Endothelial cell of umbilical vein (primary cell): ENCODE measurements around the gene FAM228B.

ENCODE experiments used
- EZH2 ChIP-seq: IDR thresholded peaks from 2 replicates; pipeline ENCODE4 v1.6.1; 2012; ENCODE audit warnings: borderline replicate concordance, low read depth, mild to moderate bottlenecking, moderate library complexity, low read length, inconsistent platforms; ENCODE audit not compliant: severe bottlenecking
- FOS ChIP-seq: IDR thresholded peaks from 2 replicates; pipeline ENCODE4 v1.6.1; 2011; ENCODE audit warnings: mild to moderate bottlenecking, low read length, moderate library complexity, borderline replicate concordance; ENCODE audit not compliant: insufficient read depth
- GATA2 ChIP-seq: IDR thresholded peaks from 2 replicates; pipeline ENCODE4 v1.7.0; 2011; ENCODE audit warnings: low read depth, mild to moderate bottlenecking, moderate library complexity, mixed read lengths, low read length; ENCODE audit not compliant: insufficient read length, insufficient read depth
- MAX ChIP-seq: IDR thresholded peaks from 2 replicates; pipeline ENCODE4 v1.6.1; 2011; ENCODE audit not compliant: insufficient read depth, insufficient read length
- POLR2A ChIP-seq: IDR thresholded peaks from 2 replicates; pipeline ENCODE4 v1.6.1; 2012; ENCODE audit warnings: low read depth, mild to moderate bottlenecking, control low read depth, low read length
- POLR2AphosphoS5 ChIP-seq: IDR thresholded peaks from 2 replicates; pipeline ENCODE4 v1.6.1; 2012; ENCODE audit warnings: low read depth, mild to moderate bottlenecking, control low read depth, low read length, moderate library complexity; ENCODE audit not compliant: insufficient read depth
- TF ChIP-seq, protein P1 (sequence below), 2 donors: IDR thresholded peaks; 1 replicate in 1 of 2; 2 replicates in 1 of 2; pipeline ENCODE4 v1.5.1; 2011; ENCODE audit warnings: low read length in 2 of 2, mild to moderate bottlenecking in 2 of 2, moderate library complexity in 2 of 2, control low read depth in 1 of 2, inconsistent platforms in 1 of 2, low read depth in 1 of 2; ENCODE audit not compliant: insufficient read depth in 1 of 2; ENCODE audit errors: extremely low read depth in 1 of 2

DNA sequence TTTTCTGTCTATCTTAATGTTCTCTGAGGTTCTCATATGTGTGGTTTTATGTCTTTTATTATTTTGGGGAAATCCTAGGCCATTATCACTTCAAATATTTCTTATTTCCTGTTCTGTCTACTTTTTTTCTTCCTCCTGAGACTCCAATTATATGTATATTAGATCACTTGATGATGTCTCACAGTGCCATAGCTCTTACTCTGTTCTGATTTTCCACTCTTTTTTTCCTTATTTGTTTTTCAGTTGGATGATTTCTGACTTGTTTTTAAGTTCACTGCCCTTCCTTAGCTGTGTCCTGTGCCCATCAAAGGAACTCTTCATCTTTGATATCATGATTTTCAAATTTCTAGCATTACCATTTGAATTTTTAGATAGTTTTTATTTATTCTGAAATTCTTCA is 24.1 kb downstream of the FAM228B start:
- TF ChIP-seq POLR2A = no peak
- no peak for TF ChIP-seq POLR2AphosphoS5
- TF ChIP-seq, protein P1, sequence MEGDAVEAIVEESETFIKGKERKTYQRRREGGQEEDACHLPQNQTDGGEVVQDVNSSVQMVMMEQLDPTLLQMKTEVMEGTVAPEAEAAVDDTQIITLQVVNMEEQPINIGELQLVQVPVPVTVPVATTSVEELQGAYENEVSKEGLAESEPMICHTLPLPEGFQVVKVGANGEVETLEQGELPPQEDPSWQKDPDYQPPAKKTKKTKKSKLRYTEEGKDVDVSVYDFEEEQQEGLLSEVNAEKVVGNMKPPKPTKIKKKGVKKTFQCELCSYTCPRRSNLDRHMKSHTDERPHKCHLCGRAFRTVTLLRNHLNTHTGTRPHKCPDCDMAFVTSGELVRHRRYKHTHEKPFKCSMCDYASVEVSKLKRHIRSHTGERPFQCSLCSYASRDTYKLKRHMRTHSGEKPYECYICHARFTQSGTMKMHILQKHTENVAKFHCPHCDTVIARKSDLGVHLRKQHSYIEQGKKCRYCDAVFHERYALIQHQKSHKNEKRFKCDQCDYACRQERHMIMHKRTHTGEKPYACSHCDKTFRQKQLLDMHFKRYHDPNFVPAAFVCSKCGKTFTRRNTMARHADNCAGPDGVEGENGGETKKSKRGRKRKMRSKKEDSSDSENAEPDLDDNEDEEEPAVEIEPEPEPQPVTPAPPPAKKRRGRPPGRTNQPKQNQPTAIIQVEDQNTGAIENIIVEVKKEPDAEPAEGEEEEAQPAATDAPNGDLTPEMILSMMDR (IDR thresholded peaks at IDR 0.05; ENCODE audit: extremely low read depth in 1 of 2, insufficient read depth in 1 of 2, low read depth in 1 of 2, low read length in 2 of 2) = no peak
- TF ChIP-seq MAX = no peak
- TF ChIP-seq EZH2 = no peak
- TF ChIP-seq FOS = no peak
- TF ChIP-seq GATA2 = no peak
